WTC11 (cell line): Measurements from ENCODE around the gene BTBD19. TPM values are rescaled to one million over a fixed set of nuclear protein-coding genes. Genes with fewer than 3 reads are reported as not detected.

Source experiments
- ESRRA ChIP-seq: sonication (generic); formaldehyde crosslinking; IDR thresholded peaks from 2 replicates; pipeline ENCODE4 v1.8.1; 2022; ENCODE audit warnings: mild to moderate bottlenecking, missing genetic modification reagents, borderline replicate concordance
- FOXP1 ChIP-seq: sonication (generic); formaldehyde crosslinking; IDR thresholded peaks from 2 replicates; pipeline ENCODE4 v1.8.0; 2022; ENCODE audit warnings: missing genetic modification reagents, mild to moderate bottlenecking, moderate library complexity, borderline replicate concordance
- GTF2I ChIP-seq: fragments of 250-450 bp; sonication (Bioruptor Pico); conservative IDR thresholded peaks from 2 replicates; pipeline ENCODE4 v1.4.0; 2021; ENCODE audit warnings: mild to moderate bottlenecking
- HMGA2 ChIP-seq: fragments of 250-450 bp; sonication (Bioruptor Pico); IDR thresholded peaks from 2 replicates; pipeline ENCODE4 v1.4.0; 2021; ENCODE audit warnings: mild to moderate bottlenecking, moderate library complexity
- JAZF1 ChIP-seq: fragments of 250-450 bp; sonication (Bioruptor Pico); IDR thresholded peaks from 2 replicates; pipeline ENCODE4 v1.9.0; 2021; ENCODE audit warnings: moderate library complexity, mild to moderate bottlenecking, inconsistent platforms
- MXD4 ChIP-seq: fragments of 250-450 bp; sonication (Bioruptor Pico); IDR thresholded peaks from 2 replicates; pipeline ENCODE4 v1.8.0; 2021; ENCODE audit warnings: mild to moderate bottlenecking, moderate library complexity, borderline replicate concordance
- NFATC4 ChIP-seq: fragments of 250-450 bp; sonication (Bioruptor Pico); IDR thresholded peaks from 2 replicates; pipeline ENCODE4 v1.9.0; 2021; ENCODE audit warnings: mild to moderate bottlenecking
- RORB ChIP-seq: fragments of 250-450 bp; sonication (Bioruptor Pico); IDR thresholded peaks from 2 replicates; pipeline ENCODE4 v1.9.0; 2021; ENCODE audit warnings: mild to moderate bottlenecking
- SMAD4 ChIP-seq: sonication (generic); formaldehyde crosslinking; IDR thresholded peaks from 2 replicates; pipeline ENCODE4 v1.8.0; 2022; ENCODE audit warnings: mild to moderate bottlenecking, missing genetic modification reagents
- TCF7 ChIP-seq: sonication (generic); formaldehyde crosslinking; IDR thresholded peaks from 2 replicates; pipeline ENCODE4 v1.8.0; 2022; ENCODE audit warnings: mild to moderate bottlenecking, low read depth, missing genetic modification reagents, moderate library complexity
- TEAD1 ChIP-seq: sonication (generic); formaldehyde crosslinking; IDR thresholded peaks from 2 replicates; pipeline ENCODE4 v1.8.0; 2022; ENCODE audit warnings: mild to moderate bottlenecking, missing genetic modification reagents
- TEAD4 ChIP-seq: sonication (generic); formaldehyde crosslinking; IDR thresholded peaks from 2 replicates; pipeline ENCODE4 v1.8.0; 2022; ENCODE audit warnings: mild to moderate bottlenecking, missing genetic modification reagents
- ZNF232 ChIP-seq: sonication (generic); formaldehyde crosslinking; IDR thresholded peaks from 2 replicates; pipeline ENCODE4 v1.8.0; 2022; ENCODE audit warnings: mild to moderate bottlenecking, missing genetic modification reagents
- ZNF423 ChIP-seq: fragments of 250-450 bp; sonication (Bioruptor Pico); IDR thresholded peaks from 2 replicates; pipeline ENCODE4 v2.1.2; 2022; ENCODE audit warnings: mild to moderate bottlenecking, moderate library complexity
- ZNF671 ChIP-seq: fragments of 250-450 bp; sonication (Bioruptor Pico); IDR thresholded peaks from 2 replicates; pipeline ENCODE4 v1.8.0; 2021; ENCODE audit warnings: mild to moderate bottlenecking
- total RNA-seq: library from RNA; stranded (reverse); gene quantifications from 3 replicates; pipeline ENCODE4 v1.2.3, GENCODE V29; 2021
- TF ChIP-seq, protein P1 (sequence below): sonication (generic); formaldehyde crosslinking; IDR thresholded peaks from 2 replicates; pipeline ENCODE4 v1.8.0; 2022; ENCODE audit warnings: missing genetic modification reagents
- TF ChIP-seq, protein P2 (sequence below): fragments of 200-600 bp; IDR thresholded peaks from 2 replicates; pipeline ENCODE4 v1.8.0; 2022; ENCODE audit warnings: antibody characterized with exemption
- TF ChIP-seq, protein P3 (sequence below): fragments of 250-450 bp; sonication (Bioruptor Pico); conservative IDR thresholded peaks from 2 replicates; pipeline ENCODE4 v1.9.0; 2021; ENCODE audit warnings: mild to moderate bottlenecking
- TF ChIP-seq, protein P4 (sequence below): sonication (generic); formaldehyde crosslinking; IDR thresholded peaks from 2 replicates; pipeline ENCODE4 v1.8.1; 2023; ENCODE audit warnings: mild to moderate bottlenecking, missing genetic modification reagents
- TF ChIP-seq, protein P5 (sequence below): fragments of 250-450 bp; sonication (Bioruptor Pico); IDR thresholded peaks from 2 replicates; pipeline ENCODE4 v1.9.0; 2021; ENCODE audit warnings: mild to moderate bottlenecking

The BTBD19 gene
- total RNA-seq, 1 experiment from 2014 or later, result 1.7 TPM

DNA sequence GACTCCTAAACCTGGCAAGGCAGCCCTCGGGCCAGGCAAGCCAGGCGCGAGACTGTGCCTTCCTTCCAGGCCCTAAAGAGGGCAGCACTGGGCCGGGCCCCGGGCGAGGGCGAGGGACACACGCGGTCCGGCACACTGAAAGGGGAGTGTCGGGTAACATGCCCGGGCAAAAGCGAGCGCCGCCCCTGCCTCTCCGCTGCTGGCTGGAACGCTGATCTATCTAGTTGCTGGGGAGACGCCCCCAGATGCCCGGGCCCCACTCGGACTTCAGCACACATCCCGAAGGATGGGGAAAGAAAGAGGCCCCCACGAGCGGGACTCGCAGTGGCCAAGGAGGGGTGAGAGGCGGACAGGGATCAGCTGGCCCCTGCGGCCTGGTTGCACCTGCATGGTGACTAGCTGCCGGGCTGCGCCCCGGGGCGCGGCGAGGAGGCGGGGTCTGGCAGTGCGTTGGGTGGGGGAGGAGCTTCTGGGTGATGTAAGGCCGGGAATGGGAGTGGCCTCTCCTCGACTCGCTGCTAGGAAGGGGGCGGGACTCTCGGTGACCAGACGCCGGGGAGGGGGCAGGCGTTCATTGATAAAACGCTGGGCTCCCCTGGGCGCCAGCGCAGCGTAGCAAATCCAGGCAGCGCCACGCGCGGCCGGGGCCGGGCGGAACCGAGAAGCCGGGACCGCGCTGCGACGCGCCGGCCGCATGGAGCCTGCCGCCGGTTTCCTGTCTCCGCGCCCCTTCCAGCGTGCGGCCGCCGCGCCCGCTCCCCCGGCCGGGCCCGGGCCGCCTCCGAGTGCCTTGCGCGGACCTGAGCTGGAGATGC is 8.3 kb upstream of the BTBD19 start, which contains the start of gene PLK3 (continued):
- peak; percentile 69 for TF ChIP-seq TEAD1
- no peak for TF ChIP-seq TCF7
- no peak for TF ChIP-seq RORB (CRISPR knock-in tag)
- TF ChIP-seq ZNF423 (CRISPR knock-in tag), result no peak
- peak; percentile 32; the same call in 1 of the 2 replicates for TF ChIP-seq ZNF232 (CRISPR knock-in tag)
- TF ChIP-seq ZNF671, result no peak
- TF ChIP-seq GTF2I (CRISPR knock-in tag), result no peak
- TF ChIP-seq NFATC4 (CRISPR knock-in tag), result no peak
- TF ChIP-seq JAZF1 (CRISPR knock-in tag), result no peak
- 0 out of 2 replicates have a peak, but pooled peaks have one; percentile 8 for TF ChIP-seq HMGA2 (CRISPR knock-in tag)
- TF ChIP-seq ESRRA (CRISPR knock-in tag), result no peak
- TF ChIP-seq, protein P1, sequence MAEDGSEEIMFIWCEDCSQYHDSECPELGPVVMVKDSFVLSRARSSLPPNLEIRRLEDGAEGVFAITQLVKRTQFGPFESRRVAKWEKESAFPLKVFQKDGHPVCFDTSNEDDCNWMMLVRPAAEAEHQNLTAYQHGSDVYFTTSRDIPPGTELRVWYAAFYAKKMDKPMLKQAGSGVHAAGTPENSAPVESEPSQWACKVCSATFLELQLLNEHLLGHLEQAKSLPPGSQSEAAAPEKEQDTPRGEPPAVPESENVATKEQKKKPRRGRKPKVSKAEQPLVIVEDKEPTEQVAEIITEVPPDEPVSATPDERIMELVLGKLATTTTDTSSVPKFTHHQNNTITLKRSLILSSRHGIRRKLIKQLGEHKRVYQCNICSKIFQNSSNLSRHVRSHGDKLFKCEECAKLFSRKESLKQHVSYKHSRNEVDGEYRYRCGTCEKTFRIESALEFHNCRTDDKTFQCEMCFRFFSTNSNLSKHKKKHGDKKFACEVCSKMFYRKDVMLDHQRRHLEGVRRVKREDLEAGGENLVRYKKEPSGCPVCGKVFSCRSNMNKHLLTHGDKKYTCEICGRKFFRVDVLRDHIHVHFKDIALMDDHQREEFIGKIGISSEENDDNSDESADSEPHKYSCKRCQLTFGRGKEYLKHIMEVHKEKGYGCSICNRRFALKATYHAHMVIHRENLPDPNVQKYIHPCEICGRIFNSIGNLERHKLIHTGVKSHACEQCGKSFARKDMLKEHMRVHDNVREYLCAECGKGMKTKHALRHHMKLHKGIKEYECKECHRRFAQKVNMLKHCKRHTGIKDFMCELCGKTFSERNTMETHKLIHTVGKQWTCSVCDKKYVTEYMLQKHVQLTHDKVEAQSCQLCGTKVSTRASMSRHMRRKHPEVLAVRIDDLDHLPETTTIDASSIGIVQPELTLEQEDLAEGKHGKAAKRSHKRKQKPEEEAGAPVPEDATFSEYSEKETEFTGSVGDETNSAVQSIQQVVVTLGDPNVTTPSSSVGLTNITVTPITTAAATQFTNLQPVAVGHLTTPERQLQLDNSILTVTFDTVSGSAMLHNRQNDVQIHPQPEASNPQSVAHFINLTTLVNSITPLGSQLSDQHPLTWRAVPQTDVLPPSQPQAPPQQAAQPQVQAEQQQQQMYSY (CRISPR knock-in tag), result no peak; the same call in 1 of the 2 replicates
- TF ChIP-seq, protein P2, sequence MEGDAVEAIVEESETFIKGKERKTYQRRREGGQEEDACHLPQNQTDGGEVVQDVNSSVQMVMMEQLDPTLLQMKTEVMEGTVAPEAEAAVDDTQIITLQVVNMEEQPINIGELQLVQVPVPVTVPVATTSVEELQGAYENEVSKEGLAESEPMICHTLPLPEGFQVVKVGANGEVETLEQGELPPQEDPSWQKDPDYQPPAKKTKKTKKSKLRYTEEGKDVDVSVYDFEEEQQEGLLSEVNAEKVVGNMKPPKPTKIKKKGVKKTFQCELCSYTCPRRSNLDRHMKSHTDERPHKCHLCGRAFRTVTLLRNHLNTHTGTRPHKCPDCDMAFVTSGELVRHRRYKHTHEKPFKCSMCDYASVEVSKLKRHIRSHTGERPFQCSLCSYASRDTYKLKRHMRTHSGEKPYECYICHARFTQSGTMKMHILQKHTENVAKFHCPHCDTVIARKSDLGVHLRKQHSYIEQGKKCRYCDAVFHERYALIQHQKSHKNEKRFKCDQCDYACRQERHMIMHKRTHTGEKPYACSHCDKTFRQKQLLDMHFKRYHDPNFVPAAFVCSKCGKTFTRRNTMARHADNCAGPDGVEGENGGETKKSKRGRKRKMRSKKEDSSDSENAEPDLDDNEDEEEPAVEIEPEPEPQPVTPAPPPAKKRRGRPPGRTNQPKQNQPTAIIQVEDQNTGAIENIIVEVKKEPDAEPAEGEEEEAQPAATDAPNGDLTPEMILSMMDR, result peak; percentile 66
- TF ChIP-seq, protein P3, sequence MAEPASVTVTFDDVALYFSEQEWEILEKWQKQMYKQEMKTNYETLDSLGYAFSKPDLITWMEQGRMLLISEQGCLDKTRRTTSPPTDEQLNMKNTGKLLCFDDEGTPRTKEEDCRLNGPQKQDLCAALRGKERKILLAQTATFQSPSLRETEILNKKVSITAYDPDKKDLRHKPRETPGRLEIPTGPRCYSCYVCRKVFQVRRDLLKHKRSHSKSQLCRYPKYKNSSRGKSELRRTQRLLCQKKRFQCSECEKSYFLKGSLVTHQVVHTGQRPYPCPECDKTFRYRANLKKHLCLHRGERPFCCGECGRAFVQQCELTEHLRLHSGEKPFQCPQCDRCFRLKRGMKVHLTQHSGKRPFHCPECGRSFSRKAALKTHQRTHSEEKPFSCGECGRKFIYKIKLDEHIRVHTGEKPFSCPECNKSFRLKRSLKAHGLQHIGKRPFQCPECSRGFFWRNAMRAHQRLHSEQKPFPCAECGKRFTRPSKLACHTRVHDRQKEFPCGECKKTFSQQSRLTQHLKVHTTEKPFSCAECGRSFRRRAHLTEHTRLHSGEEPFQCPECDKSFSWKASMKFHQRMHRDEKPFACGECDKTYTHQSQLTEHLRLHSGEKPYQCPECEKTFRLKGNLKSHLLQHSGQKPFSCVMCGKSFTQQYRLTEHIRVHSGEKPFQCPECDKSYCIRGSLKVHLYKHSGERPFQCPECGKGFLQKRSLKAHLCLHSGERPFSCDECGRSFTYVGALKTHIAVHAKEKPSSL, result no peak
- TF ChIP-seq, protein P4, sequence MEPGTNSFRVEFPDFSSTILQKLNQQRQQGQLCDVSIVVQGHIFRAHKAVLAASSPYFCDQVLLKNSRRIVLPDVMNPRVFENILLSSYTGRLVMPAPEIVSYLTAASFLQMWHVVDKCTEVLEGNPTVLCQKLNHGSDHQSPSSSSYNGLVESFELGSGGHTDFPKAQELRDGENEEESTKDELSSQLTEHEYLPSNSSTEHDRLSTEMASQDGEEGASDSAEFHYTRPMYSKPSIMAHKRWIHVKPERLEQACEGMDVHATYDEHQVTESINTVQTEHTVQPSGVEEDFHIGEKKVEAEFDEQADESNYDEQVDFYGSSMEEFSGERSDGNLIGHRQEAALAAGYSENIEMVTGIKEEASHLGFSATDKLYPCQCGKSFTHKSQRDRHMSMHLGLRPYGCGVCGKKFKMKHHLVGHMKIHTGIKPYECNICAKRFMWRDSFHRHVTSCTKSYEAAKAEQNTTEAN (CRISPR knock-in tag), result peak; percentile 68; the same call in 1 of the 2 replicates
- no peak for TF ChIP-seq MXD4
- TF ChIP-seq FOXP1 (CRISPR knock-in tag), result peak; percentile 42; the same call in 1 of the 2 replicates
- TF ChIP-seq TEAD4, result no peak
- 0 out of 2 replicates have a peak, but pooled peaks have one; percentile 37 for TF ChIP-seq SMAD4 (CRISPR knock-in tag)
- TF ChIP-seq, protein P5, sequence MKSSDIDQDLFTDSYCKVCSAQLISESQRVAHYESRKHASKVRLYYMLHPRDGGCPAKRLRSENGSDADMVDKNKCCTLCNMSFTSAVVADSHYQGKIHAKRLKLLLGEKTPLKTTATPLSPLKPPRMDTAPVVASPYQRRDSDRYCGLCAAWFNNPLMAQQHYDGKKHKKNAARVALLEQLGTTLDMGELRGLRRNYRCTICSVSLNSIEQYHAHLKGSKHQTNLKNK (CRISPR knock-in tag), result no peak
- TF ChIP-seq, all 79 proteins: peak for 25
